GM19468 (cell line): ENCODE results near the gene VSIG2.
A peak's percentile ranks its signal among the peaks of the same experiment; 100 is the strongest.

Source experiments
- ATAC-seq: cut with Tn5 transposase; IDR thresholded peaks from one replicate; pipeline ENCODE4 v1.9.1; 2021; ENCODE audit warnings: mild to moderate bottlenecking, moderate library complexity, moderate number of reproducible peaks; ENCODE audit not compliant: unreplicated experiment; ENCODE audit errors: extremely low read depth

VSIG2 gene

GRCh38 chr11:124766156-124766555, 14.1 kb upstream of the VSIG2 start:
- ATAC-seq = no peak

- no peak for ATAC-seq
These were observed 11.3 kb upstream of the VSIG2 start for GRCh38 chr11:124763156-124763947.

- no peak for ATAC-seq
These were observed 10.6 kb upstream of the VSIG2 start for GRCh38 chr11:124762624-124763155.

DNA sequence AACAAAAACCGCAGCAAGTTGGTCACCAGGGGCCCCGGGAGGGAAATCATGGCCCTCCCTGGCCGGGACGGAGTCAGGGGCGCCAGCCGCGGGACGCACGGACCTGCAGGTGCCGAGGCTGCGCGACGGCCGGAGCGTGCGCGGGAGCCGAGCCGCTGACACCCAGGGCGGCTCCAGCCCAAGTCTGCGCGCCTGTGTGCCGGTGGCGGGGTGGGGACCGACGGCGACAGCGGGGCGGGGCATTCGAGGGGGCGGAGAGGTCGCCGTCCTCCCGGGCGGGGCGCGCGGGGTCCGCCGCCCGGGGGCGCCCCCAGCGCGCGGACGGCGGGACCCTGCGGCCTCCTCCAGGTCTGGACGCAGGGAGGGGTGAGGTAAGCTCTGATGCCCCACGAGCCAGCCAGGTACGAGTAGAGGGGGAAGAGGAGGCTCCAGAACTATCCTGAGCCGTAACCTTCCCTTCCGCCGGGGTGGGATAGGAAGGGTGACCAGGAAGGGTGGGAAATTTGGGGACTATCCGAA, 10.1 kb upstream of the VSIG2 start, which contains the start of gene ESAM:
TSS of gene ESAM (minus strand) at position 186 of the 519 bp plus-strand sequence. CDS start at position 50, 136 bp downstream.
- no peak for ATAC-seq

- no peak for ATAC-seq
These were observed 9.4 kb upstream of the VSIG2 start for GRCh38 chr11:124761301-124762104.

- ATAC-seq = no peak
These were observed 8.8 kb upstream of the VSIG2 start for GRCh38 chr11:124760806-124761205.

GRCh38 chr11:124760205-124760652, 8.2 kb upstream of the VSIG2 start:
- no peak for ATAC-seq

- ATAC-seq = no peak
These were observed 7.5 kb upstream of the VSIG2 start for GRCh38 chr11:124759266-124760204.

DNA sequence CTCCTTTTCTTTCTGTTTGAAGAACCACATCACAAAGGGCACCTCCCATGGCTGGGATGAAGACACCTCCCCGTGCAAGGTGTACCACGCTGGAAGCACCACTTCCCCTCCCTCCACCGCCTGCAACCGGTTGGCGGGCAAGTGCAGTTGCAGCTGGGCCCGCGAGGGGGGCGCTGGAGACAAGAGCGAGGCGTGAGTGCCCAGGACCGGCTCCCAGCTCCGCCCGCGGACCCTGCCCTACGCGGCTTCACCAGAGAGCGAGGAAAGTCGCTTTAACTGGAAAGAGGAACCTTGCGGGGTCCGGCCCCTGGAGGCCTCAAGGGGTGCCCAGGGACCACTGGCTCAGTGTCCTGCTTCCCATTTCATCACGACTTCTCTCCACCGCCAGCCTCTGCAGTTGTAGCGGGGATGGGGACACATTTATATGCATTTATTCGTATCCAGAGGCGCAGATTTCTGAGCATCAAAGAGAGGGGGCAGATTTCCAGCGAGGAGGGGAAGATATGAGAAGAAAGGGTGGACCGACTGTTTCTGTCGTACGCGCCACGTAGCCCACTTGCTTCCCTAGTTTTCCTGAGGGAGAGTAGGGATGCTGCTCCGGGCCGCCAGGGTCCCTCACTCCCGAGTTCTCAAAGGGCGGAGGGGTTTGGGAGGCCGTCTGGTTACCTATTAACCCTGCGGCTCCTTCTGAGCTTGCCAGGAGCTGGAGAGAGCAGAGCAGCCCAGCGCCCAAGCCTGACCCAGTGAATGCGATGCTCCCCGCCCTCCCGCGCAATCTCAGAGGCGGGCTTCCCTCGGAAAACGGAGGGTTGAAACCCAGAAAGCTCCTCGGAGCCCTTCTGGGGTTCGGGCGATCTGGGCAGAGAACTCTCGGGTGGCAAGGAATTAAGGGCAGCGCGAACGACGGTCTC, 6.6 kb upstream of the VSIG2 start:
- peak; percentile 60 for ATAC-seq

GRCh38 chr11:124757320-124757719, 5.3 kb upstream of the VSIG2 start:
- no peak for ATAC-seq

DNA sequence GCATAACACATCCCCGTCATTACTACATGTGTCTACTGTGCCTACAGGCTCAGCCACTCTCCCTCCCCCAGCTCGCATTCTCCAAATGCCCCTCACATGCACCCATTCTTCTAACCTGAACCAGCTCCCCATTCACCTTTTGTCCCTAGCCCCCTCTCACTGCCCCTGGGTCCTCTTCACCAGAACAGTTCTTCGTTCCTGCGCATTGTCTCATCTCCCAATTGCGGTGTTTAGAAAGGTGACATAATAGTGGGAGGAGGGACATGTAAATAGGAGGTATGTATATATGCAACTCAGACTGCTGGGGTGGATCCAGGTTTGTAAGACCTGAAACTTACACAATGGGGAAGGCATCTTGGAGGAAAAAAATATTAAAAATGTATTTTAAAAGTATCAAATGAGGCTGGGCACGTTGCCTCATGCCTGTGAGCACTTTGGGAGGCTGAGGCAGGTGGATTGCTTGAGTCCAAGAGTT, 4.7 kb upstream of the VSIG2 start:
- no peak for ATAC-seq

DNA sequence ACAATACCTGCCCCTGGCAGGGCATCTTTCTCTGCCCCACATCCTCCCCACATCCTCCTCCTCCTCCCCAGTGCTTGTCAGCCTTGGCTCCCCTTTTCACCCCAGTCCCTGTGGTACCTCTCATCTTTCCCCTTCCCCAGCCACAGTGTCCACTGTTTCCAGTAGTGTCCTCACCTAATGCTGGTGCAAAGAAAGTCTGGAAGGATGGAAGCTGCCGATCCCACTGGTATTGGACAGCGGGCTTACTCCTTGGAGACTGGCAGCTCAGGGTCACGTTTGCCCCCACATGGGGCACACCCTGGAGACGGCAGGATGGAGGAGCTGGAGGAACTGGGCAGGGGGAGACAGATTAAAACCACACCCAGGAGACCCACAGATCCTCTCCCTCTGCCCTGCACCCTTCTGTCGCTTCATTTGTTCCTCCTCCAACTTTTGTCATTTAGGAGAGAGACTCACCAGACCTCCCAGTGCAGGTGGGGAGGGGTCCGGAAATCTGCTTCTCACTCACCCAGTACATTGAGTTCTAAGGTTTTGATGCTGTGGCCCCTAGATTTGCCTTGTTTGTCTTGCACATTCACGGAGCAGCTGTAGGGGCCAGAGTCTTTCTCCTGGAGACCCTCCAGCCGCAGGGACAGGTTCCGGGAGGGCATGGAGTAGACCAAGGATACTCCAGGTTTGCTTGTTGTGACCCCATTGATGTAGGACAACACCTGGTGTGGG, 4.1 kb upstream of the VSIG2 start:
- ATAC-seq = no peak

DNA sequence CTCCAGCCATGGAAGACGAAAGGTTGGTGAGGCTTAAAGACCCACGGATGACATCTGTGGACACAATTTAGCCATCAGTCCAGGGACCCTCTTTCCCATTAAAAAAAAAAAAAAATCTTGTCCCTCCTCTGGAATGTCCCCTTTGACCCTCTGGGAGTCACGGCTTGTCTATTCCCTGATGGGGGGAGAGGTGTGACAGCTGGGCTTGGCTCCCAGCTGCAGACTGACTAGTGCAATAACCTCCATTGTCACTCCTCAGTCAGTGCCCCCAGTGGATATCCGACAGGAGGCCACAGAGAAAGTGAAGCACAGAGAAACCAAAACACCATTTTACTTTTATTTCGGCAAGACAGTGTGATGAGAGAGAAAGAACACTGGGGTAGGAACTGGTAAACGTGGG, 2.7 kb upstream of the VSIG2 start:
- no peak for ATAC-seq

- ATAC-seq = no peak
These were observed 2.3 kb upstream of the VSIG2 start for GRCh38 chr11:124754309-124754708.

DNA sequence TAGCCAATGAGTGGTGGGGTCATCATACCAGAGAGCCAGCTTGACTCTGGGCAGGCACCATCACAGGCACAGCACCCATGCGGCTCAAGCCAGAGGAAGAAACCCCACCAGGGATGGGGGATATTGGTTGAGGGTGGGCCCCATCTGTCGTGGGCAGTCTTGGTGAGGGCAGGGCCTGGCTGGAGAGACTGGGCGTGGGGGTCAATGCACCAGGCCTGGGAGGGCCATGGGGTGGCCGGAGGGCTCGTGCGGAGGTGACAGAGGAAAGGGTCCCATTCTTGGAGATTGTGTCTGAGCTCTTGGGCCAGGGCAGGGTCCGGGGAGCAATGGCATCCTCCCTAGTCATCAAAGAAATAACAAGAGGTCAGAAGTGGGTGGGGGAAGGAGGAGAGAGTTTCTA, 1.6 kb upstream of the VSIG2 start:
- no peak for ATAC-seq

- ATAC-seq = no peak
These were observed 1.1 kb upstream of the VSIG2 start for GRCh38 chr11:124753205-124753604.

DNA sequence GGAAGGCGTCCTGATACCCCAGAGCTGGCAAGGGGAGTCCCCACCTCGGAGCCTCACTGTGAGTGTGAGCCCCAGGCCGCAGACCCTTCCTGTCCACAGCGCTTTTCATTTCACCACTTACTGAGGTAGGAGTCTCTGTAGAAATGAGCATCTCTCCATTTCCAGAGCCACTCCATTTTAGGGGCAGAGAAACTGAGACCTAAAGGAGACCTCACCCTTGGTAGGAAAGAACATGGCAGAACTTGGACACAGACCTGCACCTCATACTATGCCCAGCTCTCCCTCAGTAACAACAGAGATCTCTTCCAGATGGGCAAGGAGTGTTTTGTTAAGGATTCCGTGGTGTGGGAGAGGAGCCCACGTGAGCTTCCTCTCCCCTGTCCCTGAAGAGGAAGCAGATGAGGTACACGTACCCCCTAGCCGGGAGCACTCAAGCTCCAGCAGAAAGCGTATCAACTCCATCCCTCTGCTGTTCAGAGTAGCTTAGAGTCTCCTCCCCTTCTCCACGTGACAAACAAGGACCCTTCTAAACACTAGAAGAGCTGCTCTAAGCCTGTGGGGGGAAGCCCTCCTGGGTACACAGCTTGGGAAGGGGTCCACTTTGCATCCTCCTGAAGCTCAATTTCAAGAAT, 532 bp upstream of the VSIG2 start:
- ATAC-seq = no peak

- ATAC-seq = no peak
These were observed 689 bp downstream of the VSIG2 start for GRCh38 chr11:124751391-124751740.
